ENCODE results near the gene LCP2.

The LCP2 gene

GRCh38 chr5:170206216-170206615, 91.4 kb downstream of the LCP2 start:
- no peak for DNase-seq

- DNase-seq: no peak
These were observed 93.4 kb downstream of the LCP2 start for GRCh38 chr5:170204202-170204601.

DNA sequence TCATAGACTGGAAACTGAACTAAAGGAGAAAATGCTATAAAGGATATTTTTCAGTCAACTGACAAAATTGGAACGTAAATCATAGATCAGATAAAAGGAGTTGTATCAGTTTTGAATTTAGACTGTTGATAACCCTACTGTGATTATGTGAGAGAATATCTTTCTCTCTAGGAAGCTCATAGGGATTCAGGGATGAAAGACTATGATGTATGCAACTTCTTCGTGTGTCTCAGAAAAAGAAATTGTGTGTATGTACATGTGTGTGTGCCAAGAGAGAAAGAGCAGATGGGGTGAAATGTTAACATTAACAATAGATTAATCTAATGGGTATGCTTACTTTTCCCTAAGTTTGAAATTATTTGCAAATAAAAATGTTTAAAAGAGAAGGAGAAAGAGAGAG, 95.5 kb downstream of the LCP2 start:
- no peak for DNase-seq

- DNase-seq: no peak
These were observed 96.3 kb downstream of the LCP2 start for GRCh38 chr5:170201311-170201710.

DNA sequence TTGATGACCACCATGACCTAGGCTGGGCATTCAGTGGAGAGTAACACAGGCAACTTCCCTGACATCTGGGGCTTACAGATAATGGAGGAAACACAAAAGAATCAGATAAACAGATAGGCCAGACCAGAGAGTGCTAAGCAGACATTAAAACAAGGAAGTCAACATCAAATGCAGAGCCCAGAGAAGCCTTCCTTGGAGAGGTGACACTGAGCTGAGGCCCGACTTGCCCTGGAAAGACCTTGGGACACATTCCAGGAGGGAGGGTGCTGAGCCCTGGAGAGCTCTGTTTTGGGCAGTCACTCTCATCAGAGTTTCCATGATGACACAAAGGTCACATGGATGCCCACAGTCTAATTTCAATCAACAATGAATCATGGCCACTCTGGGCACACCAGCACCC, 96.7 kb downstream of the LCP2 start:
- no peak for DNase-seq

All from stimulated activated CD4-positive, alpha-beta T cell treated with anti-CD3 and anti-CD28 coated beads, Interleukin-1b, Interleukin-23, amount 100 ng/mL, for 48 hours (primary cell).